H9 (cell line): ENCODE measurements around the gene SCUBE2. TPM values are rescaled to one million over a fixed set of nuclear protein-coding genes. Genes with fewer than 3 reads are reported as not detected.

ENCODE experiments used
- DNase-seq: peaks from one replicate; pipeline ENCODE4 v3.0.0-alpha.2; 2017
- H2AFZ ChIP-seq: one replicate; pipeline ENCODE4 v1.6.1; 2013; ENCODE audit warnings: mild to moderate bottlenecking, low read length, control low read depth, moderate library complexity
- H2AK5ac ChIP-seq: 2 replicates; pipeline ENCODE4 v1.6.1; 2013; ENCODE audit warnings: low read length, control low read depth, mixed read lengths; ENCODE audit not compliant: insufficient read length
- H2BK120ac ChIP-seq: one replicate; pipeline ENCODE4 v1.6.1; 2013; ENCODE audit warnings: low read depth, mild to moderate bottlenecking, low read length, control low read depth, inconsistent platforms; ENCODE audit not compliant: poor library complexity, severe bottlenecking
- H2BK12ac ChIP-seq: 2 replicates; pipeline ENCODE4 v1.6.1; 2013; ENCODE audit warnings: low read length, control low read depth, mixed read lengths, low read depth; ENCODE audit not compliant: insufficient read length
- H2BK15ac ChIP-seq: 2 replicates; pipeline ENCODE4 v1.6.1; 2013; ENCODE audit warnings: low read depth, low read length, control low read depth
- H2BK20ac ChIP-seq: one replicate; pipeline ENCODE4 v1.6.1; 2013; ENCODE audit warnings: low read depth, mild to moderate bottlenecking, low read length, control low read depth, inconsistent platforms; ENCODE audit not compliant: poor library complexity, severe bottlenecking
- H2BK5ac ChIP-seq: 2 replicates; pipeline ENCODE4 v1.6.1; 2013; ENCODE audit warnings: low read length, control low read depth, mixed read lengths; ENCODE audit not compliant: insufficient read length
- H3K14ac ChIP-seq: 2 replicates; pipeline ENCODE4 v1.6.1; 2013; ENCODE audit warnings: low read length, control low read depth; ENCODE audit not compliant: insufficient read depth
- H3K18ac ChIP-seq: 2 replicates; pipeline ENCODE4 v1.6.1; 2013; ENCODE audit warnings: low read depth, mild to moderate bottlenecking, mixed read lengths, low read length, control low read depth; ENCODE audit not compliant: insufficient read length
- H3K23ac ChIP-seq: 2 replicates; pipeline ENCODE4 v1.6.1; 2013; ENCODE audit warnings: low read length, control low read depth, mixed read lengths, low read depth; ENCODE audit not compliant: insufficient read length
- H3K23me2 ChIP-seq: 2 replicates; pipeline ENCODE4 v1.6.1; 2013; ENCODE audit warnings: low read depth, mild to moderate bottlenecking, mixed read lengths, low read length, control low read depth; ENCODE audit not compliant: insufficient read length, poor library complexity, severe bottlenecking
- H3K27ac ChIP-seq: 2 replicates; pipeline ENCODE4 v1.5.1; 2013; ENCODE audit warnings: low read length, control low read depth, mixed read lengths, low read depth; ENCODE audit not compliant: insufficient read length
- H3K27me3 ChIP-seq: 2 replicates; pipeline ENCODE4 v1.6.1; 2013; ENCODE audit warnings: low read length, control low read depth, inconsistent platforms; ENCODE audit not compliant: insufficient read depth
- H3K4ac ChIP-seq: 2 replicates; pipeline ENCODE4 v1.6.1; 2013; ENCODE audit warnings: low read depth, mild to moderate bottlenecking, control low read depth, inconsistent platforms, low read length, moderate library complexity
- H3K4me1 ChIP-seq: 2 replicates; pipeline ENCODE4 v1.6.1; 2013; ENCODE audit warnings: low read length, control low read depth, inconsistent platforms; ENCODE audit not compliant: insufficient read depth
- H3K4me2 ChIP-seq: 2 replicates; pipeline ENCODE4 v1.6.1; 2013; ENCODE audit warnings: low read length, control low read depth, mixed read lengths; ENCODE audit not compliant: insufficient read length, insufficient read depth
- H3K56ac ChIP-seq: 2 replicates; pipeline ENCODE4 v1.6.1; 2013; ENCODE audit warnings: low read depth, mild to moderate bottlenecking, mixed read lengths, low read length, control low read depth; ENCODE audit not compliant: insufficient read length
- H3K79me1 ChIP-seq: 2 replicates; pipeline ENCODE4 v1.6.1; 2013; ENCODE audit warnings: low read depth, mild to moderate bottlenecking, moderate library complexity, low read length, control low read depth, inconsistent platforms; ENCODE audit not compliant: insufficient read depth, poor library complexity, severe bottlenecking
- H3K79me2 ChIP-seq: 2 replicates; pipeline ENCODE4 v1.6.1; 2013; ENCODE audit warnings: low read length, control low read depth, inconsistent platforms; ENCODE audit not compliant: insufficient read depth
- H3K9ac ChIP-seq: 2 replicates; pipeline ENCODE4 v1.6.1; 2013; ENCODE audit warnings: low read length, control low read depth, mixed read lengths; ENCODE audit not compliant: insufficient read length; ENCODE audit errors: extremely low read depth
- H3K9me3 ChIP-seq: one replicate; pipeline ENCODE4 v1.6.1; 2013; ENCODE audit warnings: low read depth, low read length, inconsistent platforms; ENCODE audit not compliant: control insufficient read depth
- H3T11ph ChIP-seq: one replicate; pipeline ENCODE4 v1.6.1; 2013; ENCODE audit warnings: mild to moderate bottlenecking, low read length, control low read depth, inconsistent platforms
- H4K20me1 ChIP-seq: one replicate; pipeline ENCODE4 v1.6.1; 2013; ENCODE audit not compliant: control insufficient read depth, insufficient read length, insufficient read depth
- H4K5ac ChIP-seq: 2 replicates; pipeline ENCODE4 v1.6.1; 2013; ENCODE audit warnings: low read depth, mild to moderate bottlenecking, mixed read lengths, low read length, control low read depth; ENCODE audit not compliant: insufficient read length
- H4K8ac ChIP-seq: replicated peaks from 2 replicates; pipeline ENCODE4 v1.6.1; 2013; ENCODE audit warnings: low read length, control low read depth, mixed read lengths, low read depth; ENCODE audit not compliant: insufficient read length
- H4K91ac ChIP-seq: 2 replicates; pipeline ENCODE4 v1.6.1; 2013; ENCODE audit warnings: low read depth, mild to moderate bottlenecking, moderate library complexity, mixed read lengths, low read length, control low read depth; ENCODE audit not compliant: insufficient read length
- H3K27ac Mint-ChIP-seq, 3 experiments: 2 replicates in 2 of 3; 3 replicates in 1 of 3; pipeline ENCODE4 v1.8.0; 2020 to 2021; ENCODE audit warnings: mixed read lengths in 3 of 3, mild to moderate bottlenecking in 1 of 3, moderate library complexity in 1 of 3
- H3K27me3 Mint-ChIP-seq: 2 replicates; pipeline ENCODE4 v1.8.0; 2021; ENCODE audit warnings: low read depth, mild to moderate bottlenecking, moderate library complexity, mixed read lengths
- H3K36me3 Mint-ChIP-seq, 3 experiments: 2 replicates in 2 of 3; 3 replicates in 1 of 3; pipeline ENCODE4 v1.8.0; 2020 to 2021; ENCODE audit warnings: low read depth in 3 of 3, mixed read lengths in 3 of 3; ENCODE audit not compliant: insufficient read depth in 1 of 3
- H3K4me1 Mint-ChIP-seq, 2 experiments: 2 replicates each; pipeline ENCODE4 v1.8.0; 2020; ENCODE audit warnings: mixed read lengths in 2 of 2
- H3K4me3 Mint-ChIP-seq, 2 experiments: 2 replicates in 1 of 2; 3 replicates in 1 of 2; pipeline ENCODE4 v1.8.0; 2020 to 2021; ENCODE audit warnings: mild to moderate bottlenecking in 2 of 2, mixed read lengths in 2 of 2, moderate library complexity in 1 of 2
- H3K9me3 Mint-ChIP-seq, 2 experiments: 2 replicates in 1 of 2; 3 replicates in 1 of 2; pipeline ENCODE4 v1.8.0; 2020; ENCODE audit warnings: mild to moderate bottlenecking in 2 of 2, mixed read lengths in 2 of 2, moderate library complexity in 1 of 2
- CTCF ChIP-seq: fragments of 200-600 bp; sonication (generic); conservative IDR thresholded peaks from 3 replicates; pipeline ENCODE4 v1.8.0; 2021; ENCODE audit warnings: antibody characterized with exemption, mild to moderate bottlenecking
- whole genome bisulfite sequencing: extraction: QIAGEN DNeasy Blood & Tissue Kit; methylation state at CpG from one replicate; pipeline ENCODE4 v1.1.7; 2013; ENCODE audit warnings: missing lambda C conversion rate, low lambda C conversion rate, mixed read lengths; ENCODE audit not compliant: insufficient read length; ENCODE audit errors: extremely low coverage; 5-methylcytosine and 5-hydroxymethylcytosine counted together
- total RNA-seq: library from RNA; stranded (reverse); gene quantifications from 2 replicates; pipeline ENCODE4 v1.2.1, GENCODE V29; 2021

SCUBE2 gene
- total RNA-seq, 1 experiment from 2014 or later: 1.6 TPM

- no peak overlapping the region for H2BK5ac ChIP-seq
- H3K4me3 Mint-ChIP-seq: no peak overlapping the region
- TF ChIP-seq CTCF: no peak
- no peak overlapping the region for H2BK12ac ChIP-seq
- H2AFZ ChIP-seq: no peak overlapping the region
- H3K27ac Mint-ChIP-seq: no peak overlapping the region
- no CpG with 5 or more reads among the region's 2 CpGs for WGBS
- H3K4ac ChIP-seq: no peak overlapping the region
- peaks cover 44 to 50% of the 10 kb centered on the region in 2 experiments for H3K4me1 Mint-ChIP-seq
- H3K27me3 Mint-ChIP-seq: no peaks in the 10 kb centered on the region
- no peak overlapping the region for H2AK5ac ChIP-seq
- H3K18ac ChIP-seq: no peak overlapping the region
- no peak overlapping the region for H2BK20ac ChIP-seq
- DNase-seq: no peak
- no peak overlapping the region for H2BK15ac ChIP-seq
- no peak overlapping the region for H2BK120ac ChIP-seq
- no peaks in the 10 kb centered on the region for H3K23me2 ChIP-seq
- no peaks in the 10 kb centered on the region for H3K27me3 ChIP-seq
- no peak overlapping the region for H3K14ac ChIP-seq
- no peaks in the 10 kb centered on the region for H3K9me3 ChIP-seq
- H3K4me2 ChIP-seq: no peak overlapping the region
- no peak overlapping the region for H4K8ac ChIP-seq
- H3K36me3 Mint-ChIP-seq: peaks cover 4 to 10% (median 4%) of the 10 kb centered on the region in 3 experiments; a peak in 6 of 7 replicates
- H4K91ac ChIP-seq: no peak overlapping the region
- no peak overlapping the region for H3T11ph ChIP-seq
- no peak overlapping the region for H3K27ac ChIP-seq
- H3K79me2 ChIP-seq: no peaks in the 10 kb centered on the region
- H3K9me3 Mint-ChIP-seq: peaks cover 0 to 8% of the 10 kb centered on the region in 2 experiments; a peak in 2 of 5 replicates
- no peaks in the 10 kb centered on the region for H4K20me1 ChIP-seq
- H3K9ac ChIP-seq: no peak overlapping the region
- H4K5ac ChIP-seq: no peak overlapping the region
- H3K23ac ChIP-seq: no peak overlapping the region
- no peaks in the 10 kb centered on the region for H3K79me1 ChIP-seq
- peaks cover 11% of the 10 kb centered on the region; the same call in 1 of the 2 replicates for H3K4me1 ChIP-seq
- H3K56ac ChIP-seq: no peak overlapping the region
Measured at GRCh38 chr11:9123595-9124304, 32.4 kb upstream of the SCUBE2 start.
